Spinal cord (tissue), 10 donors: Measurements from ENCODE around the gene RBM23. TPM values are rescaled to one million over a fixed set of nuclear protein-coding genes. Genes with fewer than 3 reads are reported as not detected.
A peak's percentile ranks its signal among the peaks of the same experiment; 100 is the strongest.
"Not testable (repeated sequence)": the region's sequence is repeated elsewhere in the genome, so short reads cannot be mapped to it uniquely, and the experiment has no call there.

Source experiments
- DNase-seq, 6 donors: peaks; one replicate each; pipeline versions ENCODE4 v3.0.0 to v3.0.0-alpha.2; 2013 to 2015; ENCODE audit warnings: low spot score in 6 of 6, low read depth in 4 of 6
- H3K27ac ChIP-seq: one replicate; pipeline ENCODE4 v1.5.1; 2013; ENCODE audit warnings: low read depth, low read length, control low read depth
- H3K27me3 ChIP-seq: one replicate; pipeline ENCODE4 v1.6.1; 2013; ENCODE audit warnings: low read length; ENCODE audit not compliant: control insufficient read depth, insufficient read depth
- H3K36me3 ChIP-seq: one replicate; pipeline ENCODE4 v1.6.1; 2013; ENCODE audit warnings: low read length; ENCODE audit not compliant: control insufficient read depth, insufficient read depth
- H3K4me1 ChIP-seq: one replicate; pipeline ENCODE4 v1.6.1; 2013; ENCODE audit warnings: low read length; ENCODE audit not compliant: control insufficient read depth, insufficient read depth
- H3K4me3 ChIP-seq: one replicate; pipeline ENCODE4 v1.5.1; 2013; ENCODE audit warnings: low read depth, low read length, control low read depth
- H3K9me3 ChIP-seq: one replicate; pipeline ENCODE4 v1.6.1; 2013; ENCODE audit warnings: low read length; ENCODE audit not compliant: control insufficient read depth, insufficient read depth
- WGBS: methylation state at CpG from one replicate; pipeline ENCODE4 v1.1.5; 2013; ENCODE audit warnings: missing lambda C conversion rate; ENCODE audit not compliant: insufficient coverage; 5-methylcytosine and 5-hydroxymethylcytosine counted together
- polyA plus RNA-seq, 2 donors: library from polyadenylated mRNA; unstranded; fragments of 120-200 nt; gene quantifications; one replicate each; pipeline ENCODE4 v1.2.1, GENCODE V29; 2013; ENCODE audit not compliant: insufficient read length in 2 of 2
- total RNA-seq, 2 donors: library from RNA; depleted of rRNA in 1 of 2; stranded (reverse); fragments of 120-200 nt in 1 of 2; fragments of >200 nt in 1 of 2; gene quantifications; one replicate each; pipeline versions ENCODE4 v1.2.3 to v1.2.4, GENCODE V29; 2013 to 2014
- donor health status: healthy.

Gene RBM23
- total and polyA plus RNA-seq, 4 donors: 111 to 145 (median 126) TPM

DNA sequence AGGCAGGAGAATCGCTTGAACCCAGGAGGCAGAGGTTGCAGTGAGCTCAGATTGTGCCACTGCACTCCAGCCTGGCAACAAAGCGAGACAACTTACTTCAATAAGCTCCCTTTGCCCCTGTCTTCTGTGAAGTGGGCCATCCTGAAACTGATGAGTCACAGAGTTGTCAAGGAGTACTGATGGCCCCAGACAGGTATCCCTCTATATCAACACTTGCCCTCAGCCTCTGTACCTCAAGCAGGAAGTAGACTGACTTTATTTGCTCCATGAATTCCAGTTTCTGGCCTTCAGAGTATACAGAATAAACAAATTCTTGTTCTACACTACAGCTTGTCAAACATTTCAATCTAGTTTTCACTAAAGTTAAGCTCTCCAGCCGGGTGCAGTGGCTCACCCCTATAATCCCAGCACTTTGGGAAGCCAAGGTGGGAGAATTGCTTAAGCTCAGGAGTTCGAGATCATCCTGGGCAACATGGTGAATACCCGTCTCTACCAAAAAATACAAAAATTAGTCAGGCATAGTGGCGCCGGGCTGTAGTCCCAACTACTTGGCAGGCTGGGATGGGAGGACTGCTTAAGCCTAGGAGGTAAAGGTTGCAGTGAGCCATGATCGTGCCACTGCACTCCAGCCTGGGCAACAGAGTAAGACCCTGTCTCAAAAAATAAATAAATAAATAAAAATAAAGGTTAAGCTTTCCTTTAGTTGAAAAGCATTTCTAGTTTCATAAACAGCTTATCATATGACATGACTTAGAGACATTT lies 63.8 kb downstream of the RBM23 start:
- no peaks in the 10 kb centered on the region for H3K9me3 ChIP-seq
- 90% methylated on average over 3 of the region's 8 CpGs for WGBS
- H3K27me3 ChIP-seq: no peaks in the 10 kb centered on the region
- no peak for DNase-seq
- H3K27ac ChIP-seq: no peak overlapping the region
- H3K4me1 ChIP-seq: peaks cover 23% of the 10 kb centered on the region
- H3K4me3 ChIP-seq: no peak overlapping the region
- no peaks in the 10 kb centered on the region for H3K36me3 ChIP-seq

DNA sequence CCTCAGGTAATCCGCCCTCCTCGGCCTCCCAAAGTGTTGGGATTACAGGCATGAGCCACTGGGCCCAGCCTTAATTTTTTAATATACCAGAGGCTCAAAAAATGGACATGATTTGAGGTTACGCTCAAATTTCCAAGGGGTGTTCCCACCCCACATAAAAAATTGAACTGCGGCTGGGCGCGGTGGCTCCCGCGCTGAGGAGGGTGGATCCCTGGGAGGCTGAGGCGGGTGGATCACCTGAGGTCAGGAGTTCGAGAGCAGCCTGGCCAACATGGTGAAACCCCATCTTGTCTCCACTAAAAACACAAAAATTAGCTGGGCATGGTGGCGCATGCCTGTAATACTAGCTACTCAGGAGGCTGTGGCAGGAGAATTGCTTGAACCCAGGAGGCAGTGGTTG lies 64.7 kb downstream of the RBM23 start:
- not testable (repeated sequence) for DNase-seq, H3K9me3 ChIP-seq, H3K27ac ChIP-seq, H3K4me3 ChIP-seq, H3K27me3 ChIP-seq, H3K36me3 ChIP-seq
- WGBS: 86% methylated on average over 3 of the region's 11 CpGs
- peaks cover 31% of the 10 kb centered on the region for H3K4me1 ChIP-seq

GRCh38 chr14:22852940-22853767 lies 65.8 kb downstream of the RBM23 start:
- WGBS: 1% methylated on average over 17 of the region's 20 CpGs
- Histone ChIP-seq H3K27me3 (no peaks in the 10 kb centered on the region), H3K27ac (peak overlapping the region; percentile 40), H3K36me3 (no peaks in the 10 kb centered on the region), H3K9me3 (no peaks in the 10 kb centered on the region), H3K4me1 (peaks cover 42% of the 10 kb centered on the region), H3K4me3 (peak overlapping the region; percentile 46)
- peak in 2 of 6 donors; percentile 86 to 92 for DNase-seq

GRCh38 chr14:22852599-22852939 lies 66.4 kb downstream of the RBM23 start:
- DNase-seq: no peak
- Histone ChIP-seq H3K36me3 (no peaks in the 10 kb centered on the region), H3K4me1 (peaks cover 48% of the 10 kb centered on the region), H3K27me3 (no peaks in the 10 kb centered on the region), H3K9me3 (no peaks in the 10 kb centered on the region), H3K4me3 (no peak overlapping the region), H3K27ac (peak overlapping the region; percentile 29)
- WGBS: no CpG with 5 or more reads among the region's 2 CpGs

DNA sequence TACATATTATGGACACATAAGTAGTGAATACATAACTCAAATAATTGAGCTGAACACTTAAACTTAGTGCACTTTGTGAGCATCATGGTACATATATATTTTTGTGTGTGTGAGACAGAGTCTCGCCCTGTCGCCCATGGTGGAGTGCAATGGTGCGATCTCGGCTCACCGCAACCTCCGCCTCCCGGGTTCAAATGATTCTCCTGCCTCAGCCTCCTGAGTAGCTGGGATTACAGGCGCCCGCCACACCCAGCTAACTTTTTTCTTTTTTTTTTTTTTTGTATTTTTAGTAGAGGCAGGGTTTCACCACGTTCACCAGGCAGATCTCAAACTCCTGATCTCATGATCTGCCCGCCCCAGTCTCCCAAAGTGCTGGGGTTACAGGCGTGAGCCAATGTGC lies 66.8 kb downstream of the RBM23 start:
- not testable (repeated sequence) for H3K4me3 ChIP-seq, H3K27me3 ChIP-seq, H3K9me3 ChIP-seq, DNase-seq, H3K36me3 ChIP-seq, H3K27ac ChIP-seq
- peaks cover 50% of the 10 kb centered on the region for H3K4me1 ChIP-seq
- no CpG with 5 or more reads among the region's 12 CpGs for WGBS

DNA sequence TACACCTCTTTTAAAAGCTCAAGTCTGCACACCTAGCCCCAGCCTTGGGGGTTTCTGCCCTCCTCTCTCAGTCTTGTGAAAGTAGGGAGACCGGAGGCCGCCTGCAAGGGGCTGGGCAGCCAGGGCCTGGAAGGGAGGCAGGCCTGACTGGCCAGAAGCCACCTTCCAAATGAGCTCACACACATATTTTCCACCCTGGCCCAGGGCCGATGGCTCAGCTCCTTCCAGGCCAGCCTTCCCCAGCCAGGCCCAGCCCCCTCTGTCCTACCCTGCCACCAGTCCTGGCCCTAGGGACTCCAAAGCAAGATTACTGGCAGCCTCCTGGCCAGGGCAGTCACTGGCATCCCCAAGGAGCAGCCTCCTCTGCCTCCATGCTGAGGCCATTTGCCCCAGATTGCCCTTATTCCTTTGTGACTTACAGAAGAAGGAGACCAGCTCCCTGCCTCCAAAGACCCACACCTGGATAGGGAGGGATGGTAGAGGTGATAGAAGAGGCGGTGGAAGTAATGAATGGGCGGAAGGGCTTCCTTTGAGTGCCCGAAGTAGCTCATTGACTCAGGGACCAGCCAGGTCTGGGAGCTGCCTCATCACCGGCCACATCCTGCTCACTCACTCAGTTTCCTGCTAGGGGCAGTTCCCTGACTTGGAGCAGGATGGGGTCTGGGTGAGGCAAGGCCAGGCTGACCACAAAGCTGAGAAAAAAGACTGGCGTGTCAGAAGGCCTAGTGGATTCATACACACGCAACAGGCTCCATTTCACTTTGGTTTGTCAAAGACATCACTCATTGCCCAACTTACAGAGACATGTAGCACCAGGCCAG lies 67.8 kb downstream of the RBM23 start:
- H3K27me3 ChIP-seq: no peaks in the 10 kb centered on the region
- peak in 1 of 6 donors; percentile 89 for DNase-seq
- H3K4me3 ChIP-seq: no peak overlapping the region
- H3K36me3 ChIP-seq: peaks cover 8% of the 10 kb centered on the region
- peaks cover 60% of the 10 kb centered on the region for H3K4me1 ChIP-seq
- H3K27ac ChIP-seq: peak overlapping the region; percentile 78
- 83% methylated on average over 9 of the region's 9 CpGs for WGBS
- H3K9me3 ChIP-seq: no peaks in the 10 kb centered on the region

- peak overlapping the region; percentile 94 for H3K27ac ChIP-seq
- peaks cover 64% of the 10 kb centered on the region for H3K4me1 ChIP-seq
- H3K9me3 ChIP-seq: no peaks in the 10 kb centered on the region
- H3K4me3 ChIP-seq: no peak overlapping the region
- WGBS: 57% methylated on average over 10 of the region's 19 CpGs
- H3K36me3 ChIP-seq: peaks cover 27% of the 10 kb centered on the region
- no peaks in the 10 kb centered on the region for H3K27me3 ChIP-seq
- peak in 1 of 6 donors; percentile 75 for DNase-seq
Measured at GRCh38 chr14:22849212-22849819, 69.6 kb downstream of the RBM23 start.

DNA sequence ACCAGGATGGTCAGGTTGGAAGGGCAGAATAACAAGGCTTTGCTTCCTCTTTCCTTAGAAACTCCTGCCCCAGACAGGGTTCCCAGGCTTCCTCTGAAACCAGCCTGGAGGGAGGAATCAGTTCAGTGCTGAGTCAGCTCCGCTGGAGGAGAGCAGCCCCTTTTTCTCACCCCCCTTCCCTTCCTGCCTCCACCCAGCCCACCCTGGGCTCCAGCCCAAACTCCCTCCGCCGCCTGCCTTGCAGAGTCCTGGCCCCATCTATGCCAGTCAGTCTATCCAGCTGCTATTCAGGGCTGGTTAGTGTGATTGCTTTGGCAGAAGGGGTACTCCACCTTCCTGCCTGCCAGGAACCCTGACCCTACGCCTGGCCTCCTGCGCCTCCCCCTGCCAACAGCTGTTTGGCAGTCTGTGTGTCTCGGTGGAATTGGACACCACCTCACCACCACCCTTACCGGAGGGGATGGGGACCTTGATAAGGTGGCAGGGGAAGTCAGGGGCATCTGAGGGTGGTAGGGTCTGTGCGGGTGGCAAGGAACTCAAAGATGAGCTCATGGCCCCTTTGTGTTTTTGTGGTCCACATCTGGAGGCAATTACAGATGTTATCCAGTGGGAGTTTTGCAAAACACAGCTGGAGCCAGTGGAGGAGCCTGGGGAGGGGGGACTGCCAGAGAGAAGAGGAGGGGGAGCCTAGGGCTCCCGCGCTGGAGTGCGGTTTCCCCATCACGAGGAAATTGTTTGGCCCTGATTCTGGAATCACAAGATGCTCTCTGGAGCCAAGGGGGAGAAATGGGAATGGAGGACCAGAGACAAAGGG lies 70.4 kb downstream of the RBM23 start:
- Histone ChIP-seq H3K4me1 (peaks cover 64% of the 10 kb centered on the region), H3K36me3 (peaks cover 32% of the 10 kb centered on the region), H3K27me3 (no peaks in the 10 kb centered on the region), H3K27ac (peak overlapping the region; percentile 94), H3K9me3 (no peaks in the 10 kb centered on the region), H3K4me3 (no peak overlapping the region)
- peak in 2 of 6 donors; percentile 60 to 93 for DNase-seq
- 33% methylated on average over 2 of the region's 12 CpGs for WGBS
